IMR-90 (cell line): ENCODE results near the gene STRN4. TPM values are rescaled to one million over a fixed set of nuclear protein-coding genes. Genes with fewer than 3 reads are reported as not detected.

Experiments
- ATAC-seq: fragments of 200-7000 bp; cut with Tn5 transposase; 2 replicates; pipeline ENCODE4 v1.9.1; 2020; ENCODE audit warnings: low read depth, mild to moderate bottlenecking, moderate library complexity
- BruUV-seq: library from RNA; stranded (reverse); fragments of 400-500 nt; replicated peaks from 2 replicates; lab custom pipeline; 2021; lab: Mats Ljungman, UMichigan
- CTCF ChIA-PET: fragments of 300-600 bp; formaldehyde crosslinking; extraction: SDS; loops from one replicate; lab custom pipeline; 2021; ENCODE audit warnings: antibody characterized with exemption; lab: Yijun Ruan, JAX
- POLR2A ChIA-PET: fragments of 300-600 bp; sonication (Branson Sonifier 250); formaldehyde crosslinking; loops from one replicate; lab custom pipeline; 2022; ENCODE audit warnings: antibody characterized with exemption; ENCODE audit not compliant: unreplicated experiment; lab: Charles Lee
- DNase-seq: peaks from one replicate; pipeline ENCODE4 v3.0.0; 2013
- H2AFZ ChIP-seq: replicated peaks from 2 replicates; pipeline ENCODE3; 2013; ENCODE audit warnings: low read length, mild to moderate bottlenecking; ENCODE audit not compliant: poor library complexity
- H2AK5ac ChIP-seq: 2 replicates; pipeline ENCODE4 v1.6.1; 2013; ENCODE audit warnings: low read depth, low read length, inconsistent platforms
- H2AK9ac ChIP-seq: replicated peaks from 2 replicates; pipeline ENCODE3; 2013; ENCODE audit warnings: mild to moderate bottlenecking, low read depth, low read length, moderate library complexity; ENCODE audit not compliant: poor library complexity
- H2BK120ac ChIP-seq: 2 replicates; pipeline ENCODE4 v1.6.1; 2013; ENCODE audit warnings: low read depth, low read length, inconsistent platforms
- H2BK15ac ChIP-seq: 3 replicates; pipeline ENCODE4 v1.6.1; 2013; ENCODE audit warnings: low read depth, low read length, inconsistent platforms
- H2BK20ac ChIP-seq: 2 replicates; pipeline ENCODE4 v1.6.1; 2013; ENCODE audit warnings: low read depth, mild to moderate bottlenecking, inconsistent platforms, low read length, moderate library complexity
- H2BK5ac ChIP-seq: 2 replicates; pipeline ENCODE4 v1.6.1; 2013; ENCODE audit warnings: mild to moderate bottlenecking, low read depth, low read length, inconsistent platforms; ENCODE audit not compliant: poor library complexity, severe bottlenecking
- H3K14ac ChIP-seq: replicated peaks from 2 replicates; pipeline ENCODE4 v1.6.1; 2013; ENCODE audit warnings: low read depth, low read length, inconsistent platforms
- H3K18ac ChIP-seq: 2 replicates; pipeline ENCODE4 v1.6.1; 2013; ENCODE audit warnings: low read depth, low read length, control low read depth
- H3K23ac ChIP-seq: 2 replicates; pipeline ENCODE4 v1.6.1; 2013; ENCODE audit warnings: low read depth, low read length, inconsistent platforms
- H3K27ac ChIP-seq: 2 replicates; pipeline ENCODE4 v1.5.1; 2013; ENCODE audit warnings: mild to moderate bottlenecking, control low read depth, low read length; ENCODE audit not compliant: insufficient read depth
- H3K27me3 ChIP-seq: 2 replicates; pipeline ENCODE4 v1.6.1; 2013; ENCODE audit warnings: low read length; ENCODE audit not compliant: control insufficient read depth, insufficient read depth
- H3K36me3 ChIP-seq: 2 replicates; pipeline ENCODE4 v1.6.1; 2013; ENCODE audit warnings: low read length, mixed read lengths; ENCODE audit not compliant: control insufficient read depth, insufficient read depth
- H3K4ac ChIP-seq: 2 replicates; pipeline ENCODE4 v1.6.1; 2013; ENCODE audit warnings: low read depth, low read length, inconsistent platforms
- H3K4me1 ChIP-seq: 2 replicates; pipeline ENCODE4 v1.6.1; 2013; ENCODE audit warnings: low read length, mixed read lengths; ENCODE audit not compliant: control insufficient read depth, insufficient read depth
- H3K4me2 ChIP-seq: 2 replicates; pipeline ENCODE4 v1.6.1; 2013; ENCODE audit warnings: low read depth, mild to moderate bottlenecking, control low read depth, low read length, moderate library complexity
- H3K4me3 ChIP-seq: 2 replicates; pipeline ENCODE4 v1.5.1; 2013; ENCODE audit warnings: low read depth, mild to moderate bottlenecking, control low read depth, low read length, moderate library complexity; ENCODE audit not compliant: insufficient read depth
- H3K56ac ChIP-seq: 2 replicates; pipeline ENCODE4 v1.6.1; 2013; ENCODE audit warnings: low read length, inconsistent platforms; ENCODE audit not compliant: insufficient read depth; ENCODE audit errors: extremely low read depth
- H3K79me1 ChIP-seq, 2 experiments: 2 replicates each; pipeline ENCODE4 v1.6.1; 2013; ENCODE audit warnings: low read length in 2 of 2, inconsistent platforms in 1 of 2, low read depth in 1 of 2
- H3K9ac ChIP-seq: 2 replicates; pipeline ENCODE4 v1.6.1; 2013; ENCODE audit warnings: low read depth, low read length, control low read depth
- H3K9me1 ChIP-seq: 2 replicates; pipeline ENCODE4 v1.6.1; 2013; ENCODE audit warnings: low read length, inconsistent platforms; ENCODE audit not compliant: insufficient read depth
- H3K9me3 ChIP-seq: 2 replicates; pipeline ENCODE4 v1.6.1; 2013; ENCODE audit warnings: low read length; ENCODE audit not compliant: control insufficient read depth, insufficient read depth
- H4K20me1 ChIP-seq: 2 replicates; pipeline ENCODE4 v1.6.1; 2013; ENCODE audit warnings: low read length, inconsistent platforms; ENCODE audit not compliant: insufficient read depth
- H4K5ac ChIP-seq: 2 replicates; pipeline ENCODE4 v1.6.1; 2013; ENCODE audit warnings: mild to moderate bottlenecking, low read depth, low read length, control low read depth
- H4K8ac ChIP-seq, 2 experiments: 2 replicates each; pipeline ENCODE4 v1.6.1; 2013; ENCODE audit warnings: low read depth in 2 of 2, low read length in 2 of 2, control low read depth in 1 of 2, inconsistent platforms in 1 of 2
- H4K91ac ChIP-seq: 2 replicates; pipeline ENCODE4 v1.6.1; 2013; ENCODE audit warnings: low read depth, low read length, inconsistent platforms; ENCODE audit not compliant: insufficient read depth
- CEBPB ChIP-seq: IDR thresholded peaks from 2 replicates; pipeline ENCODE4 v1.6.1; 2012; ENCODE audit warnings: low read depth, low read length, improper control_type of control experiment
- CHD1 ChIP-seq: IDR thresholded peaks from 2 replicates; pipeline ENCODE4 v1.6.1; 2012; ENCODE audit warnings: low read depth, low read length, improper control_type of control experiment
- MAFK ChIP-seq: IDR thresholded peaks from 2 replicates; pipeline ENCODE4 v1.6.1; 2012; ENCODE audit warnings: low read depth, low read length, improper control_type of control experiment
- POLR2A ChIP-seq: IDR thresholded peaks from 2 replicates; pipeline ENCODE4 v1.6.1; 2012; ENCODE audit warnings: mild to moderate bottlenecking, low read depth, low read length
- WGBS, 2 experiments: methylation state at CpG; one replicate each; pipeline versions ENCODE4 v1.1.5 to v1.1.7; 2013; ENCODE audit warnings: missing lambda C conversion rate in 2 of 2; ENCODE audit not compliant: insufficient read length in 1 of 2; ENCODE audit errors: extremely low coverage in 2 of 2; 5-methylcytosine and 5-hydroxymethylcytosine counted together
- dilution Hi-C: fragments of 300-500 bp; cut with HindIII; formaldehyde crosslinking; loops from one replicate; pipeline ENCODE4 v1.14.3; 2018; ENCODE audit warnings: low sequenced_read_pairs; ENCODE audit not compliant: unreplicated experiment
- in situ Hi-C: fragments of 300-500 bp; cut with MboI; formaldehyde crosslinking; loops from 3 replicates; pipeline ENCODE4 v1.14.3; 2019; ENCODE audit warnings: low sequenced_read_pairs, inconsistent platforms, mixed read lengths
- intact Hi-C: fragments of 100-400 bp; cut with micrococcal nuclease; formaldehyde crosslinking; loops from 2 replicates; pipeline ENCODE4 v1.10.0; 2022
- polyA plus RNA-seq, 3 experiments: library from polyadenylated mRNA; depleted of rRNA; stranded (reverse); fragments of >200 nt; gene quantifications; 2 replicates each; pipeline ENCODE4 v1.2.3, GENCODE V29; 2012; ENCODE audit warnings: low replicate concordance in 1 of 3
- total RNA-seq: library from RNA; depleted of rRNA; stranded (reverse); fragments of >200 nt; gene quantifications from 2 replicates; pipeline ENCODE4 v1.2.3, GENCODE V29; 2012

The STRN4 gene
- total and polyA plus RNA-seq, 2 of the 4 experiments (the other 2 are of a cell fraction): 36.7 to 112 TPM

- Histone ChIP-seq H2BK15ac (no peak overlapping the region), H3K79me1 (peaks cover 15 to 45% of the 10 kb centered on the region in 2 experiments), H3K9ac (no peak overlapping the region), H2BK5ac (no peak overlapping the region), H3K56ac (no peak overlapping the region), H3K14ac (no peak overlapping the region), H3K27me3 (no peaks in the 10 kb centered on the region), H3K23ac (no peak overlapping the region), H3K9me1 (no peaks in the 10 kb centered on the region), H3K4ac (no peak overlapping the region), H4K8ac (no peak overlapping the region), H3K9me3 (no peaks in the 10 kb centered on the region), H3K18ac (no peak overlapping the region), H3K36me3 (peaks cover 75% of the 10 kb centered on the region), H2AK9ac (peak overlapping the region; percentile 82), H2BK20ac (no peak overlapping the region), H3K4me3 (no peak overlapping the region), H4K5ac (no peak overlapping the region), H2BK120ac (no peak overlapping the region), H3K27ac (no peak overlapping the region), H4K91ac (no peak overlapping the region), H2AFZ (no peak overlapping the region), H3K4me1 (peaks cover 2% of the 10 kb centered on the region; the same call in 1 of the 2 replicates), H3K4me2 (no peak overlapping the region), H2AK5ac (no peak overlapping the region), H4K20me1 (peaks cover 16% of the 10 kb centered on the region; the same call in 1 of the 2 replicates)
- no peak for ATAC-seq
- in situ Hi-C loops: no loop called here
- ChIA-PET CTCF (no interaction called here), POLR2A (no interaction called here)
- BruUV-seq: no TSS peak
- intact Hi-C loops: no loop called here
- WGBS, 2 experiments: 92% methylated on average over 7 of the region's 16 CpGs; no CpG with 5 or more reads in 1 of the 2 experiments
- TF ChIP-seq CHD1 (no peak), POLR2A (no peak), MAFK (no peak), CEBPB (no peak)
- DNase-seq: no peak
- dilution Hi-C loops: no loop called here
Observed at GRCh38 chr19:46723023-46723461, 23.2 kb downstream of the STRN4 start.
